Measurements from ENCODE around the gene MBD2. TPM values are rescaled to one million over a fixed set of nuclear protein-coding genes. Genes with fewer than 3 reads are reported as not detected.

MBD2 gene
- total and polyA plus RNA-seq, 2 donors from 2014 or later, result 79.1 to 123 TPM

DNA sequence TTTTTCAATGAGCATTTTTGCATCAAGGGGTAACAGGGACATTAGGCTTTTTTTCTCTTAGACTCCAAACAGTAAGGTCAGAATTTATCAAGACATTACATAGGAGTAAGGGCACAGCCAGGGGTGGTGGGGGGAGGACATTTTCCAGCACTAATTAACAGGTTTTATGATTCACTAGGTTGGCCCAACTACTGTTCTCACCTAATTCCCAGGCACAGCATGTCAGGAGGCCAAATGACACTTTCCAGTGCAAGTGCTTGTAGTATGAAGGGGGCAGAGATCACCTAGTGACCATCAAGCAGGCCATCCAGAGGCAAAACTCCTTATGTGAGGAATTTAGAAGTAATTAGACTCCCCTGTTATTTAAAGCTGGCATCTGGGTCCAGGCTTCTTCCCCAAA lies 3.9 kb upstream of the MBD2 start:
- H3K27me3 ChIP-seq (ENCODE audit: control insufficient read depth, insufficient read depth, low read length), result no peaks in the 10 kb centered on the region
- TF ChIP-seq, protein P1, sequence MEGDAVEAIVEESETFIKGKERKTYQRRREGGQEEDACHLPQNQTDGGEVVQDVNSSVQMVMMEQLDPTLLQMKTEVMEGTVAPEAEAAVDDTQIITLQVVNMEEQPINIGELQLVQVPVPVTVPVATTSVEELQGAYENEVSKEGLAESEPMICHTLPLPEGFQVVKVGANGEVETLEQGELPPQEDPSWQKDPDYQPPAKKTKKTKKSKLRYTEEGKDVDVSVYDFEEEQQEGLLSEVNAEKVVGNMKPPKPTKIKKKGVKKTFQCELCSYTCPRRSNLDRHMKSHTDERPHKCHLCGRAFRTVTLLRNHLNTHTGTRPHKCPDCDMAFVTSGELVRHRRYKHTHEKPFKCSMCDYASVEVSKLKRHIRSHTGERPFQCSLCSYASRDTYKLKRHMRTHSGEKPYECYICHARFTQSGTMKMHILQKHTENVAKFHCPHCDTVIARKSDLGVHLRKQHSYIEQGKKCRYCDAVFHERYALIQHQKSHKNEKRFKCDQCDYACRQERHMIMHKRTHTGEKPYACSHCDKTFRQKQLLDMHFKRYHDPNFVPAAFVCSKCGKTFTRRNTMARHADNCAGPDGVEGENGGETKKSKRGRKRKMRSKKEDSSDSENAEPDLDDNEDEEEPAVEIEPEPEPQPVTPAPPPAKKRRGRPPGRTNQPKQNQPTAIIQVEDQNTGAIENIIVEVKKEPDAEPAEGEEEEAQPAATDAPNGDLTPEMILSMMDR (IDR thresholded peaks at IDR 0.05; ENCODE audit: borderline replicate concordance, extremely low read depth, insufficient read depth), result no peak
- no peak overlapping the region for H3K27ac ChIP-seq (ENCODE audit: low read depth in 2 of 2, low read length in 2 of 2)
- intact Hi-C loops (cut with DNase I), result no loop called here
- DNase-seq (peak in 1 of 5 donors; percentile 45), FAIRE-seq (no peak)
- peak overlapping the region in 1 of 3 donors; percentile 36 for H3K9ac ChIP-seq (ENCODE audit: low read length in 3 of 3)
- no peak overlapping the region for H3K4me3 ChIP-seq (ENCODE audit: low read length in 3 of 3)
- no peaks in the 10 kb centered on the region for H3K36me3 ChIP-seq (ENCODE audit: control insufficient read depth in 2 of 3, insufficient read depth in 3 of 3, low read length in 3 of 3)
- peaks cover 0 to 6% (median 0%) of the 10 kb centered on the region in 3 donors for H3K4me1 ChIP-seq (ENCODE audit: control insufficient read depth in 2 of 3, insufficient read depth in 2 of 3, low read depth in 1 of 3, low read length in 3 of 3)
- H3K9me3 ChIP-seq (ENCODE audit: control insufficient read depth in 2 of 3, insufficient read depth in 1 of 3, low read length in 3 of 3), result no peaks in the 10 kb centered on the region

DNA sequence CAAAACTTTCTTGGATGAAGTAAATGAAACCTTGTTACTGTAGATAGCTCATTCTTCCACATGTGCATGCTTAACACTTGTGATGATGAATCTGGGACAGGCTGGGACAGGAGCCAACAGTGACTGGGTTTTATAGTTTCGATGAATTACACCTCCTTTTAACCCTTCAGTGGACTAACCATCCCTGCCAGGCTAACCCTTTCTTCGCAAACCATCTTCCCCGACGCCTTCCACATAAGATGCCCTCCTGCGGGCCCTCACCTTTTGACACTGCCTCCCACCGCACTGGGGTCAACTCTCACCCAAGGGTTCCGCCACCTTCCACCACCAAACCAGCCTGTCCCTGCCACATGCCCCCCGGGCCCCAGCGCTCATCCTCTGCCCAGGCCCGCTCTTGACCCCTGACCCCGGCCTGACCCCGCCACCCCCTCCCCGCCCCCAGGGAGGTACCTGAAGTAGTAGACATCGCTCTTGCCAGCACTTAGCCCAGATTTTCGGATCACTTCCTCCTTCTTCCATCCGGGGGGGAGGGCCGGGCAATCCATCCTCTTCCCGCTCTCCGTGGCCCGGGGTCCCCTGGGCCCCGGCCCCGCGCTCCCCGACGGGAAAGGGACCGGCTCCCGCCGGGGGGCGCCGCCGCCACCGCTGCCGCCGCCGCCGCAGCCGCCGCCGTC lies 764 bp downstream of the MBD2 start:
- FAIRE-seq (peak; percentile 63), DNase-seq (peak; percentile 55 to 91 (median 82))
- Histone ChIP-seq H3K4me3 (ENCODE audit: low read length in 3 of 3) (peak overlapping the region; percentile 72 to 83 (median 80)), H3K4me1 (ENCODE audit: control insufficient read depth in 2 of 3, insufficient read depth in 2 of 3, low read depth in 1 of 3, low read length in 3 of 3) (peaks cover 0 to 14% (median 9%) of the 10 kb centered on the region in 3 donors), H3K9me3 (ENCODE audit: control insufficient read depth in 2 of 3, insufficient read depth in 1 of 3, low read length in 3 of 3) (no peaks in the 10 kb centered on the region), H3K9ac (ENCODE audit: low read length in 3 of 3) (peak overlapping the region; percentile 25 to 70 (median 67)), H3K27me3 (ENCODE audit: control insufficient read depth, insufficient read depth, low read length) (no peaks in the 10 kb centered on the region), H3K36me3 (ENCODE audit: control insufficient read depth in 2 of 3, insufficient read depth in 3 of 3, low read length in 3 of 3) (no peaks in the 10 kb centered on the region), H3K27ac (ENCODE audit: low read depth in 2 of 2, low read length in 2 of 2) (peak overlapping the region; percentile 75 to 76)
- TF ChIP-seq, protein P1 (IDR thresholded peaks at IDR 0.05; ENCODE audit: borderline replicate concordance, extremely low read depth, insufficient read depth), result no peak
- intact Hi-C loops (cut with DNase I), result no loop called here

DNA sequence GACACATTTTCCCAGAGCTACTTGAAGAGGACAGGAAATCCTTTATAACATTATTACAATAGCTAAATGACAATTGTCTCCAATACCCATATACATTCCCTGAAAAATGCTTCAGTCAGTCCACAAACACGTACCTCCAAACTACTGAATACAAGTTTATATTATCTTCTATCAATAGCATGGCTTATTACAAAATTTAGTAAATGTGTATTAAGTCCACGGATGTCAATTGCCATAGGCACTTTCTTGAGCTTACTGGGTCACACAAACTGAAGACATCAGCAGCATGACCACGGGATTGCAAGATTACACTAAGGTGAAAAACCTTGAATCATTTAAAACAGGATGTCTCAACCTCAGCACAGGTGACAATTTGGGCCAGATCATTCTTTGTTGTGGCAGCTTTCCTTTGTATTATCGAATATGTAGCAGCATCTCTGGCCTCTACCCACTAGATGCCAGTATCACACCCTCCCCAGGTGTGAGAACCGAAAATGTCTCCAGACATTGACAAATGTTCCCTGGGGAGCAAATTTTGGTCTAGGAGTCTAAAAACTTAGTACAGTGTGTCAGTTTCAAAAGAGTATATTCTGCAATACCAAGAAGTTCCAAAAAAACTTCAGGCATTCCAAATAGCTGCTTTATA lies 1.4 kb downstream of the MBD2 start:
- no peaks in the 10 kb centered on the region for H3K27me3 ChIP-seq (ENCODE audit: control insufficient read depth, insufficient read depth, low read length)
- H3K9me3 ChIP-seq (ENCODE audit: control insufficient read depth in 2 of 3, insufficient read depth in 1 of 3, low read length in 3 of 3), result no peaks in the 10 kb centered on the region
- no peaks in the 10 kb centered on the region for H3K36me3 ChIP-seq (ENCODE audit: control insufficient read depth in 2 of 3, insufficient read depth in 3 of 3, low read length in 3 of 3)
- H3K4me1 ChIP-seq (ENCODE audit: control insufficient read depth in 2 of 3, insufficient read depth in 2 of 3, low read depth in 1 of 3, low read length in 3 of 3), result peaks cover 0 to 10% (median 9%) of the 10 kb centered on the region in 3 donors
- intact Hi-C loops (cut with DNase I), result no loop called here
- no peak for FAIRE-seq
- no peak for DNase-seq
- peak overlapping the region; percentile 72 to 83 (median 80) for H3K4me3 ChIP-seq (ENCODE audit: low read length in 3 of 3)
- peak overlapping the region in 2 of 3 donors; percentile 67 to 70 for H3K9ac ChIP-seq (ENCODE audit: low read length in 3 of 3)
- peak overlapping the region in 1 of 2 donors; percentile 75 for H3K27ac ChIP-seq (ENCODE audit: low read depth in 2 of 2, low read length in 2 of 2)
- TF ChIP-seq, protein P1 (IDR thresholded peaks at IDR 0.05; ENCODE audit: borderline replicate concordance, extremely low read depth, insufficient read depth), result peak; percentile 21
